Gastrocnemius medialis (tissue), 4 donors: ENCODE measurements around the gene PDGFRB.

Source experiments
- POLR2A ChIP-seq, 2 donors: fragments of 450-650 bp; IDR thresholded peaks; one replicate each; pipeline ENCODE4 v1.6.1; 2017; ENCODE audit warnings: antibody characterized with exemption in 2 of 2, mild to moderate bottlenecking in 2 of 2, moderate library complexity in 2 of 2
- TF ChIP-seq, protein P1 (sequence below), 5 experiments: fragments of 450-650 bp in 3 of 5; fragments of 200-600 bp in 2 of 5; sonication (generic) in 2 of 5; IDR thresholded peaks in 4 of 5; conservative IDR thresholded peaks in 1 of 5; 1 replicate in 4 of 5; 2 replicates in 1 of 5; pipeline ENCODE4 v1.5.1; 2016 to 2019; ENCODE audit warnings: antibody characterized with exemption in 5 of 5, mild to moderate bottlenecking in 3 of 5, moderate library complexity in 3 of 5

DNA sequence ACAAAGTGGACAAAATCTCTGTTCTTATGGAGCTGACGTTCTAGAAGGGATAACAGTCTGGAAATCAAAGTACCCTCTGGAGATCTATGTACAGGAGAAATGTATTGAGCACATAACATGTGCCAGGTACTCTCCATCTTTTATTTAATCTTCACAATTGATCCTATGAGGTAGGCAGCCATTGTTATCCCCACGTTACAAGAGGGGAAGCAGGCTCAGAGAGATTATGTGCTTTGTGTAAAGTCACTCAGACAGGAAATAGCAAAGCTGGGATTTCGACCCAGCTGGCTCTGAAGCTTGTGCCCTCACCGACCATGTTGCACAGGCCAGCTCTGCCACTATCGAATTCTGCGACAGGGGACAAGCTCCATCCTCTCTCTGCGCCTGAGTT, 21.5 kb downstream of the PDGFRB start:
- TF ChIP-seq, protein P1, sequence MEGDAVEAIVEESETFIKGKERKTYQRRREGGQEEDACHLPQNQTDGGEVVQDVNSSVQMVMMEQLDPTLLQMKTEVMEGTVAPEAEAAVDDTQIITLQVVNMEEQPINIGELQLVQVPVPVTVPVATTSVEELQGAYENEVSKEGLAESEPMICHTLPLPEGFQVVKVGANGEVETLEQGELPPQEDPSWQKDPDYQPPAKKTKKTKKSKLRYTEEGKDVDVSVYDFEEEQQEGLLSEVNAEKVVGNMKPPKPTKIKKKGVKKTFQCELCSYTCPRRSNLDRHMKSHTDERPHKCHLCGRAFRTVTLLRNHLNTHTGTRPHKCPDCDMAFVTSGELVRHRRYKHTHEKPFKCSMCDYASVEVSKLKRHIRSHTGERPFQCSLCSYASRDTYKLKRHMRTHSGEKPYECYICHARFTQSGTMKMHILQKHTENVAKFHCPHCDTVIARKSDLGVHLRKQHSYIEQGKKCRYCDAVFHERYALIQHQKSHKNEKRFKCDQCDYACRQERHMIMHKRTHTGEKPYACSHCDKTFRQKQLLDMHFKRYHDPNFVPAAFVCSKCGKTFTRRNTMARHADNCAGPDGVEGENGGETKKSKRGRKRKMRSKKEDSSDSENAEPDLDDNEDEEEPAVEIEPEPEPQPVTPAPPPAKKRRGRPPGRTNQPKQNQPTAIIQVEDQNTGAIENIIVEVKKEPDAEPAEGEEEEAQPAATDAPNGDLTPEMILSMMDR (IDR thresholded peaks at IDR 0.05 in 4 of 5, conservative IDR thresholded peaks at IDR 0.05 in 1 of 5), result no peak
- no peak for TF ChIP-seq POLR2A (IDR thresholded peaks at IDR 0.05)
